Measurements from ENCODE around the gene C10orf105. TPM values are rescaled to one million over a fixed set of nuclear protein-coding genes. Genes with fewer than 3 reads are reported as not detected.

Gene C10orf105
- total and polyA plus RNA-seq, 2 of the 8 experiments (the other 6 are each of a cell fraction or from before 2014, with no cell fraction given) = 0.71 to 0.73 TPM

GRCh38 chr10:71694039-71694501, 25.5 kb downstream of the C10orf105 start:
- H2BK15ac ChIP-seq (ENCODE audit: low read length) = no peak overlapping the region
- H2BK12ac ChIP-seq (ENCODE audit: low read depth, low read length) = no peak overlapping the region
- H2AK5ac ChIP-seq (ENCODE audit: low read depth, low read length) = no peak overlapping the region; the same call in 1 of the 2 replicates
- no peaks in the 10 kb centered on the region; a peak in 1 of 7 replicates for H3K27me3 ChIP-seq (replicated peaks in 1 of 4; ENCODE audit: control insufficient read depth in 3 of 4, extremely low read depth in 1 of 4, insufficient read depth in 3 of 4, low read length in 3 of 4)
- H3K4ac ChIP-seq (replicated peaks; ENCODE audit: insufficient read length, low read depth, low read length) = peak overlapping the region; percentile 60
- POLR2A ChIA-PET (ENCODE audit: partially characterized antibody) = interaction anchor here (1.2 kb wide), 1 partner anchor 18 kb away, joined by 3 read pairs; no protein-coding TSS in a partner anchor
- no peaks in the 10 kb centered on the region for H3K23me2 ChIP-seq (ENCODE audit: low read depth, low read length)
- WGBS, 2 experiments (ENCODE audit: extremely low coverage in 1 of 2, insufficient coverage in 1 of 2, insufficient read length in 1 of 2, insufficient replicate concordance in 2 of 2, low coverage in 1 of 2, low lambda C conversion rate in 2 of 2, missing lambda C conversion rate in 1 of 2) = 91% methylated on average over 9 of the region's 18 CpGs; no CpG with 5 or more reads in 1 of the 2 experiments
- H3K4me2 ChIP-seq (ENCODE audit: insufficient read depth in 1 of 2, low read depth in 2 of 2, low read length in 2 of 2) = no peak overlapping the region
- no peak overlapping the region for H3K23ac ChIP-seq (ENCODE audit: insufficient read length)
- CTCF ChIA-PET (ENCODE audit: partially characterized antibody) = interaction anchor here (0.7 to 11.1 kb wide), 27 partner anchors 9 to 380 kb away, joined by 3 to 169 read pairs (median 5); partner anchors contain the start of gene CDH23
- H2BK20ac ChIP-seq (ENCODE audit: low read length) = no peak overlapping the region
- no peak for TF ChIP-seq MAFK (IDR thresholded peaks at IDR 0.05; ENCODE audit: low read depth, low read length)
- no peak for TF ChIP-seq ZNF274 (IDR thresholded peaks at IDR 0.05; ENCODE audit: borderline replicate concordance, extremely low read depth, low read length)
- no peak for TF ChIP-seq USF2 (IDR thresholded peaks at IDR 0.05; ENCODE audit: low read length)
- TF ChIP-seq CBX5 (IDR thresholded peaks at IDR 0.05; ENCODE audit: low read depth, low read length) = no peak
- TF ChIP-seq FOSL1 (IDR thresholded peaks at IDR 0.05; ENCODE audit: insufficient read depth, low read depth, low read length) = no peak
- no peaks in the 10 kb centered on the region for H3K79me2 ChIP-seq (ENCODE audit: control insufficient read depth in 1 of 2, insufficient read depth in 2 of 2, low read length in 2 of 2)
- 0 out of 4 replicates have a peak, but pooled peaks cover 0 to 7% of the 10 kb centered on the region in 2 experiments for H3K9me3 ChIP-seq (ENCODE audit: insufficient read depth in 2 of 2, low read depth in 1 of 2, low read length in 1 of 2)
- no peak overlapping the region for H4K5ac ChIP-seq (ENCODE audit: insufficient read length, low read depth, low read length)
- H2BK5ac ChIP-seq (ENCODE audit: low read depth, low read length) = no peak overlapping the region
- H2BK120ac ChIP-seq (replicated peaks; ENCODE audit: low read depth, low read length) = no peak overlapping the region
- no peak overlapping the region; the same call in 1 of the 2 replicates for H4K8ac ChIP-seq (ENCODE audit: extremely low read depth, insufficient read depth, low read length)
- H3K56ac ChIP-seq (replicated peaks; ENCODE audit: insufficient read length, low read depth, low read length) = no peak overlapping the region
- no peaks in the 10 kb centered on the region for H3K79me1 ChIP-seq (ENCODE audit: low read depth, low read length)
- no peak overlapping the region for H3K9ac ChIP-seq (replicated peaks in 1 of 4; ENCODE audit: extremely low read depth in 1 of 4, low read depth in 3 of 4, low read length in 3 of 4)
- DNase-seq (ENCODE audit: low read depth in 1 of 2, low spot score in 2 of 2) (no peak), FAIRE-seq (no peak)
- H4K20me1 ChIP-seq (replicated peaks in 1 of 2; ENCODE audit: control insufficient read depth in 1 of 2, insufficient read depth in 2 of 2, low read length in 2 of 2) = no peaks in the 10 kb centered on the region
- H3K36me3 ChIP-seq (ENCODE audit: control insufficient read depth in 2 of 4, insufficient read depth in 4 of 4, low read length in 3 of 4) = no peaks in the 10 kb centered on the region
- H3K4me1 ChIP-seq (replicated peaks in 1 of 4; ENCODE audit: control insufficient read depth in 3 of 4, insufficient read depth in 4 of 4, low read length in 3 of 4) = no peaks in the 10 kb centered on the region; a peak in 1 of 7 replicates
- H3K18ac ChIP-seq (ENCODE audit: extremely low read depth, low read length) = no peak overlapping the region
- H3K4me3 ChIP-seq (ENCODE audit: extremely low read depth in 1 of 4, insufficient read depth in 2 of 4, low read depth in 3 of 4, low read length in 4 of 4) = no peak overlapping the region
- no peak overlapping the region for H4K91ac ChIP-seq (replicated peaks; ENCODE audit: insufficient read length, low read length)
- no peak overlapping the region for H3K14ac ChIP-seq (ENCODE audit: insufficient read length)
- no peak overlapping the region for H2AFZ ChIP-seq (ENCODE audit: low read length)
- H3K27ac ChIP-seq (ENCODE audit: low read depth, low read length) = no peak overlapping the region
